ENCODE data around the gene ADGRF1.
"Not testable (repeated sequence)": the region's sequence is repeated elsewhere in the genome, so short reads cannot be mapped to it uniquely, and the experiment has no call there.

Gene ADGRF1

GRCh38 chr6:47061309-47062300, 19.5 kb upstream of the ADGRF1 start:
- DNase-seq: no peak

GRCh38 chr6:47059216-47059885, 17.2 kb upstream of the ADGRF1 start:
- no peak for DNase-seq

- DNase-seq: no peak
Observed at GRCh38 chr6:47057830-47058540, 15.9 kb upstream of the ADGRF1 start.

- DNase-seq: no peak
Observed at GRCh38 chr6:47056832-47057231, 14.7 kb upstream of the ADGRF1 start.

- not testable (repeated sequence) for DNase-seq
Observed at GRCh38 chr6:47054302-47054701, 12.2 kb upstream of the ADGRF1 start.

GRCh38 chr6:47048638-47049037, 6.5 kb upstream of the ADGRF1 start:
- DNase-seq: no peak

- DNase-seq: no peak
Observed at GRCh38 chr6:47047479-47048407, 5.6 kb upstream of the ADGRF1 start.

GRCh38 chr6:47047097-47047478, 5.0 kb upstream of the ADGRF1 start:
- no peak for DNase-seq

- no peak for DNase-seq
Observed at GRCh38 chr6:47044397-47044796, 2.3 kb upstream of the ADGRF1 start.

GRCh38 chr6:47043286-47043685, 1.2 kb upstream of the ADGRF1 start:
- no peak for DNase-seq

- no peak for DNase-seq
Observed at GRCh38 chr6:47041741-47042140, 391 bp downstream of the ADGRF1 start.

- no peak for DNase-seq
Observed at GRCh38 chr6:47034926-47035325, 7.2 kb downstream of the ADGRF1 start.

- no peak for DNase-seq
Observed at GRCh38 chr6:47034421-47034820, 7.7 kb downstream of the ADGRF1 start.

GRCh38 chr6:47032974-47033765, 9.0 kb downstream of the ADGRF1 start:
- no peak for DNase-seq

GRCh38 chr6:47031656-47032055, 10.5 kb downstream of the ADGRF1 start:
- no peak for DNase-seq

- no peak for DNase-seq
Observed at GRCh38 chr6:47029865-47030561, 12.1 kb downstream of the ADGRF1 start.

GRCh38 chr6:47028835-47029360, 13.2 kb downstream of the ADGRF1 start:
- DNase-seq: no peak

- DNase-seq: no peak
Observed at GRCh38 chr6:47027315-47027714, 14.8 kb downstream of the ADGRF1 start.

GRCh38 chr6:47026679-47027078, 15.5 kb downstream of the ADGRF1 start:
- DNase-seq: no peak

GRCh38 chr6:47023573-47023972, 18.6 kb downstream of the ADGRF1 start:
- no peak for DNase-seq

GRCh38 chr6:47022191-47022590, 19.9 kb downstream of the ADGRF1 start:
- no peak for DNase-seq

Data from activated T-cell treated with anti-CD3 and anti-CD28 coated beads, Interleukin-2, amount 50 U/mL, for 1 hour (primary cell).